GM18867 (cell line): ENCODE data around the gene STARD3.

ENCODE experiments used
- ATAC-seq: cut with Tn5 transposase; IDR thresholded peaks from one replicate; pipeline ENCODE4 v1.9.1; 2021; ENCODE audit warnings: mild to moderate bottlenecking, moderate library complexity; ENCODE audit not compliant: unreplicated experiment

The STARD3 gene

GRCh38 chr17:39658346-39658745, 21.4 kb downstream of the STARD3 start:
- no peak for ATAC-seq

GRCh38 chr17:39658760-39659159, 21.8 kb downstream of the STARD3 start:
- no peak for ATAC-seq

DNA sequence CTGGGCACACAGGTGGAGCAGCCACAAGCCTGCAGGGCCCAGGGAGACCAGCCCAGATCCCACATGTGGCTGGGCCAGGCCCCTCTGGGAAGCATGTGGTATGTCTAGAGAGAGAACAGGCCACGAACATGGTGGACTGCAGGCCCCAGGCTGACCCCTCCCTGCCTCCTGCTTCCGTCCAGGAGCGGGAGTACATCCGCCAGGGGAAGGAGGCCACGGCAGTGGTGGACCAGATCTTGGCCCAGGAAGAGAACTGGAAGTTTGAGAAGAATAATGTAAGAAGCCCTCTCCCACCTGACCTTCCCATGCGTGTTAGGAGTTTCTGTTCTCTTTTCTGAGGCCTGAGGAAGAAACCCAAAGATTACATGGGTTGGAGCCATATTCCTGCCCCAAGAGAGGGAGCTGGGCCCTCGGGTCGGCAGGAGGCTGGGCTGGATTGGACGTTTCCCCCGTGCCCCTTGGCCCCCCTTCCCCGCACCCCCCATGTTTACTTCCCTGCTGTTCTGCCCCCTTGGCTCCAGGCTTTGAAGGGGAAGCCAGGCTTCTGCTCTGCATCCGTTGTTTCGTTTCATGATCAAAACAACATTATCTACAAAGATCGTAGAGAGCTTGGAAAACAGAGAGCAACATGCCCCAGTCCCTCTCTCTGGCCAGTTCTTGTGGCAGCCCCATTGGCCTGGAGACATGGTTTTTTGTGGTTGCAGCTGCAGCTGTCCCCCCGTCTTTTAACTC, 22.5 kb downstream of the STARD3 start:
- ATAC-seq: no peak

- ATAC-seq: no peak
These were observed 23.0 kb downstream of the STARD3 start for GRCh38 chr17:39660011-39660360.

GRCh38 chr17:39660397-39661385, 23.7 kb downstream of the STARD3 start:
- ATAC-seq: no peak

- no peak for ATAC-seq
These were observed 25.0 kb downstream of the STARD3 start for GRCh38 chr17:39661744-39662541.

- ATAC-seq: no peak
These were observed 25.8 kb downstream of the STARD3 start for GRCh38 chr17:39662551-39663339.

DNA sequence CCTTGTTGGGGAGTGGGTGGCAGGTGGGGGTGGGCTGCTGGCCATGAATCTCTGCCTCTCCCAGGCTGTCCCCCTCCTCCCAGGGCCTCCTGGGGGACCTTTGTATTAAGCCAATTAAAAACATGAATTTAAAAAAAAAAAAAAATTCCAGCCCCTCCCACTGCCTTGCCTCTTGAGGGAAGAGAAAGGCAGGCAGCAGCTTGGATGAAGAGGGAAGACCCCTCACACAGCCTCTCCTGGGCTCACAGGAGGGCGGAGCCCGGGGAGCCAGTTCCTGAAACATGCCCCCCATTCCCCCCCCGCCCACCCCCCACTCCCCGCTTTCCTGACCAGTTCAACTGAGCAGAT, 26.4 kb downstream of the STARD3 start:
- no peak for ATAC-seq

GRCh38 chr17:39663688-39664580, 27.0 kb downstream of the STARD3 start:
- ATAC-seq: no peak

DNA sequence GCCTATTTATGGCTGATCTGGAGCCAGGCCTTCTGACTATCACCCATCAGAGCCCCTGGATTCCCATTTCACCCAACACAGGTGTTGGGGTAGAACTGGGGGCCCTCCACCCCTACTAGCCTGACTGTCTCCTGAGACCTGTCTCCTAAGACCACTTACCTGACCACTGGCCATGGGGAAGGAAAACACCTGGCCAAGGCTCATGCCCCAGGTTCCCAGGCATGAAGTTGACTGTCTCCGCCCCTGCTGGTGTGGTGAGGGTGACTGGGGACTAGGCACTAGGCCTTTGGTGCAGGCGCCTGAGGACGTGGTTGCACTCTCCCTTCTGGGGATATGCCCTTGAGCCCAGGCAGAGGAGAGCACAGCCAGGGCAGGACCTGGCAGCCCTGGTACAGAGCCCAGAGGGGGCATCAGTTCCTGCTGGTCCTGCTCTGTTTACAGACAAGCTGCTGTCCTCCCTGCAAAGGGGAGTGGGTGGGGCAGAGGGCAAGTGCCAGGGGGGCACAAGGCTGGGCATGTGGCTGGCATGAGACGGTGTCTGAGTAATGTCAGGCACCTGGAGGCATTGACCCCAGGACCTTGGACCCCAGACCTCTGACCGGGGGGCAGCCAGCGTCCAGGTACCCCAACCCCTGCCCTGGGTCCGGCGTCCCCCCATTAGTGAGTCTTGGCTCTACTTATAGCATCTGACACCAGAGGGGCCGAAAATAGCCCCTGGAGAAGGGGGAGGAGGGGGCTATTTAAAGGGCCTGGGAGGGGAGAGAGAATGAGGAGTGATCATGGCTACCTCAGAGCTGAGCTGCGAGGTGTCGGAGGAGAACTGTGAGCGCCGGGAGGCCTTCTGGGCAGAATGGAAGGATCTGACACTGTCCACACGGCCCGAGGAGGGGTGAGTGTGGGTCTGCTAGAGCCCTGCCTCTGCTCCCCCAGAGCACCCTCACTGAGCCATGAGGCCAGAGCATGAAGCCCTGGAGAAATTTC, 27.9 kb downstream of the STARD3 start, which contains the start of gene TCAP:
TCAP (plus strand) TSS at position 769 of the 981 bp plus-strand sequence; CDS start at position 780, 11 bp downstream.
- no peak for ATAC-seq

DNA sequence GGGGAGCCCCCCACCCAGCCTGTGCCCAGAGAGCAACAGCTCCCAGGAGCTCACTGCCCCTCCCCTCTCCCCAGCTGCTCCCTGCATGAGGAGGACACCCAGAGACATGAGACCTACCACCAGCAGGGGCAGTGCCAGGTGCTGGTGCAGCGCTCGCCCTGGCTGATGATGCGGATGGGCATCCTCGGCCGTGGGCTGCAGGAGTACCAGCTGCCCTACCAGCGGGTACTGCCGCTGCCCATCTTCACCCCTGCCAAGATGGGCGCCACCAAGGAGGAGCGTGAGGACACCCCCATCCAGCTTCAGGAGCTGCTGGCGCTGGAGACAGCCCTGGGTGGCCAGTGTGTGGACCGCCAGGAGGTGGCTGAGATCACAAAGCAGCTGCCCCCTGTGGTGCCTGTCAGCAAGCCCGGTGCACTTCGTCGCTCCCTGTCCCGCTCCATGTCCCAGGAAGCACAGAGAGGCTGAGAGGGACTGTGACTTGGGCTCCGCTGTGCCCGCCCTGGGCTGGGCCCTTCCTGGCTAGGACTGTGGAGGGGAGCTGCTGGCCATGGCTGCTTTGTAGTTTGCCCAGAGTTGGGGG, 28.8 kb downstream of the STARD3 start:
- ATAC-seq: no peak

GRCh38 chr17:39666231-39666600, 29.3 kb downstream of the STARD3 start:
- ATAC-seq: no peak

DNA sequence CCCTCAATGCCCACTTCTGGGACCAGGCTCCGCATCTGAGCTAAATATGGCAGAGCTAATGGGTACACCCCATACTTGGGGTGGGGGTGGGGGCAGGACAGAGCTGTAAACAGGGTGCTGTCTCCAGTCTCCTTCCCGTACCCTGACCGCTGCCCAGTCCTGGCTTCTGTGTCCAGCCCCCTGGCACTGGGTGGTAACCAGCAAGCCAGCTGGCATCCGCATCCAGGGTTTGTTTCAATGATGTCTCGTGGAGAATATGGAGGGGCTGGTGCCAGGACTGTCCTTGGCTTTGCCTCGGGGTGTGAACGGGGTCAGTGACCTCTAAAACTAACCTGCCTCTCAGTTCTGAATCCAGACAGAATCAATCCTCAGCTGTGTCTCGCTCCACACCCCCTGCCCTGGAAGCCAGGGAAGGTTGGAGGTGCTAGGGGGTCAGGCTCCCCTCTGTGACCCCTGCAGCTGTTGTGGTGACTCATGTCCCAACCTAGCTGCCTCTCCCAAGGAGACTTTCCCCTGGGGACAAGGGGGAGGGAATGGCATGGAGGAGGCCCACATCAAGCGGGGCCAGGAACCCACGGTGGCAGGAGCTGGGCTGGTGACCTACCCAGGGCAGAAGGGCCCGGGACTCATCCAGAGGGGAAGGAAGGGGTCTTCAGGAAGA, 29.8 kb downstream of the STARD3 start:
- ATAC-seq: no peak

DNA sequence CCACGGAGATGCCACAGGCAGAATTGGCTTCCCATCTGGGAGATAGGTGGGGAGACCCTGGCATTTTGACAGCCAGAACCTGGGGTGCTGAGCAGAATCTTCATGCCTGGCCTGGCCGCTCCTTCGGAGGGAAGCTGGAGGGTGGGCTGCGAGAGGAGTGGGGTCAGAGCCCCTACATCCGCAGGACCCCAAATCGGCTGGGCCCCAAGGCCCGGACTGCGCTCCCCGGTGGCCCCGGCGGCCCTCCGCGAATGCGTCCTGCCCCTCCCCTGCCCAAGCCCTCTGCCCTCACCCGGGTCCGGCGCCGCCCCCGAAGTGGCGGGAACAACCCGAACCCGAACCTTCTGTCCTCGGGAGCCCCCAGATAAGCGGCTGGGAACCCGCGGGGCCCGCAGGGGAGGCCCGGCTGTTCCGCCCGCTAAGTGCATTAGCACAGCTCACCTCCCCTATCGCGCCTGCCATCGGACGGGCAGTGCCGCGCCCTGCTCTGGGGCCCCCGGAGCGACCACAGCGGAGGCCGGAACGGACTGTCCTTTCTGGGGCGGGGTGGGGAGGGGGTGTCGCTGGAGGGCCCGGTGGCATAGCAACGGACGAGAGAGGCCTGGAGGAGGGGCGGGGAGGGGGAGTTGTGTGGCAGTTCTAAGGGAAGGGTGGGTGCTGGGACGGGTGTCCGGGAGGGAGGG, 30.5 kb downstream of the STARD3 start:
- ATAC-seq: no peak

GRCh38 chr17:39667945-39668924, 31.3 kb downstream of the STARD3 start, which contains the start of gene PNMT:
TSS of gene PNMT (plus strand) at chr17:39668453. CDS start at chr17:39668476, 23 bp downstream.
- no peak for ATAC-seq
